ENCODE measurements around the gene NINJ2.

NINJ2 gene

GRCh38 chr12:614411-614970 lies 48.8 kb downstream of the NINJ2 start:
- DNase-seq (ENCODE audit: low read depth): peak; percentile 30

GRCh38 chr12:613996-614395 lies 49.2 kb downstream of the NINJ2 start:
- no peak for DNase-seq (ENCODE audit: low read depth)

GRCh38 chr12:612886-613285 lies 50.4 kb downstream of the NINJ2 start:
- DNase-seq (ENCODE audit: low read depth): no peak

GRCh38 chr12:612293-612692 lies 51.0 kb downstream of the NINJ2 start:
- DNase-seq (ENCODE audit: low read depth): no peak

- no peak for DNase-seq (ENCODE audit: low read depth)
Measured at GRCh38 chr12:611721-612120, 51.5 kb downstream of the NINJ2 start.

- no peak for DNase-seq (ENCODE audit: low read depth)
Measured at GRCh38 chr12:608921-609320, 54.3 kb downstream of the NINJ2 start.

- DNase-seq (ENCODE audit: low read depth): no peak
Measured at GRCh38 chr12:608413-608812, 54.8 kb downstream of the NINJ2 start.

- DNase-seq (ENCODE audit: low read depth): no peak
Measured at GRCh38 chr12:607541-608001, 55.7 kb downstream of the NINJ2 start.

GRCh38 chr12:604956-605355 lies 58.3 kb downstream of the NINJ2 start:
- no peak for DNase-seq (ENCODE audit: low read depth)

GRCh38 chr12:602700-603068 lies 60.6 kb downstream of the NINJ2 start:
- DNase-seq (ENCODE audit: low read depth): no peak

- no peak for DNase-seq (ENCODE audit: low read depth)
Measured at GRCh38 chr12:601976-602699, 61.1 kb downstream of the NINJ2 start.

- no peak for DNase-seq (ENCODE audit: low read depth)
Measured at GRCh38 chr12:599756-600155, 63.5 kb downstream of the NINJ2 start.

GRCh38 chr12:597926-598568 lies 65.2 kb downstream of the NINJ2 start:
- no peak for DNase-seq (ENCODE audit: low read depth)

- DNase-seq (ENCODE audit: low read depth): no peak
Measured at GRCh38 chr12:593396-594270, 69.6 kb downstream of the NINJ2 start.

- no peak for DNase-seq (ENCODE audit: low read depth)
Measured at GRCh38 chr12:592024-592505, 71.2 kb downstream of the NINJ2 start.

GRCh38 chr12:591167-592023 lies 71.8 kb downstream of the NINJ2 start:
- no peak for DNase-seq (ENCODE audit: low read depth)

GRCh38 chr12:590206-590750 lies 73.0 kb downstream of the NINJ2 start:
- DNase-seq (ENCODE audit: low read depth): no peak

GRCh38 chr12:588646-589045 lies 74.6 kb downstream of the NINJ2 start:
- DNase-seq (ENCODE audit: low read depth): no peak

- no peak for DNase-seq (ENCODE audit: low read depth)
Measured at GRCh38 chr12:588024-588322, 75.3 kb downstream of the NINJ2 start.

- DNase-seq (ENCODE audit: low read depth): no peak
Measured at GRCh38 chr12:587132-588023, 75.9 kb downstream of the NINJ2 start.

Data from stimulated activated CD4-positive, alpha-beta T cell treated with anti-CD3 and anti-CD28 coated beads, Interleukin-2, amount 100 ng/mL, for 4 hours (primary cell).